Muscle layer of duodenum (tissue), 2 donors: ENCODE measurements around the gene SLPI.

Source experiments
- H3K27ac ChIP-seq: one replicate; pipeline ENCODE4 v1.7.0; 2013; ENCODE audit warnings: mild to moderate bottlenecking, low read length
- H3K27me3 ChIP-seq: one replicate; pipeline ENCODE4 v1.7.0; 2013; ENCODE audit warnings: low read depth, mild to moderate bottlenecking, control low read depth, low read length
- H3K36me3 ChIP-seq, 2 donors: one replicate each; pipeline ENCODE4 v1.7.0; 2013; ENCODE audit warnings: low read length in 2 of 2, control low read depth in 1 of 2, mild to moderate bottlenecking in 1 of 2; ENCODE audit not compliant: insufficient read depth in 2 of 2, control insufficient read depth in 1 of 2
- H3K4me1 ChIP-seq, 2 donors: one replicate each; pipeline ENCODE4 v1.7.0; 2013; ENCODE audit warnings: low read length in 2 of 2, mild to moderate bottlenecking in 2 of 2, control low read depth in 1 of 2, moderate library complexity in 1 of 2; ENCODE audit not compliant: insufficient read depth in 2 of 2, control insufficient read depth in 1 of 2
- H3K4me3 ChIP-seq, 2 donors: one replicate each; pipeline ENCODE4 v1.7.0; 2013; ENCODE audit warnings: low read length in 2 of 2, low read depth in 1 of 2, mild to moderate bottlenecking in 1 of 2
- H3K9me3 ChIP-seq, 2 donors: one replicate each; pipeline ENCODE4 v1.7.0; 2013; ENCODE audit warnings: low read length in 2 of 2, control low read depth in 1 of 2, mild to moderate bottlenecking in 1 of 2; ENCODE audit not compliant: control insufficient read depth in 1 of 2
- donor health status: healthy.

The SLPI gene

GRCh38 chr20:45291526-45291925 is 37.2 kb upstream of the SLPI start:
- Histone ChIP-seq H3K27me3 (no peaks in the 10 kb centered on the region), H3K36me3 (no peaks in the 10 kb centered on the region), H3K4me3 (no peak overlapping the region), H3K27ac (no peak overlapping the region), H3K9me3 (no peaks in the 10 kb centered on the region), H3K4me1 (peaks cover 0 to 9% of the 10 kb centered on the region in 2 donors)

- Histone ChIP-seq H3K27me3 (no peaks in the 10 kb centered on the region), H3K9me3 (no peaks in the 10 kb centered on the region), H3K4me1 (peaks cover 0 to 9% of the 10 kb centered on the region in 2 donors), H3K4me3 (no peak overlapping the region), H3K36me3 (no peaks in the 10 kb centered on the region), H3K27ac (no peak overlapping the region)
Observed at GRCh38 chr20:45290677-45291355, 36.5 kb upstream of the SLPI start.

GRCh38 chr20:45289942-45290676 is 35.7 kb upstream of the SLPI start:
- Histone ChIP-seq H3K4me1 (peaks cover 0 to 9% of the 10 kb centered on the region in 2 donors), H3K27me3 (no peaks in the 10 kb centered on the region), H3K27ac (no peak overlapping the region), H3K36me3 (no peaks in the 10 kb centered on the region), H3K9me3 (no peaks in the 10 kb centered on the region), H3K4me3 (no peak overlapping the region)

GRCh38 chr20:45288860-45289259 is 34.5 kb upstream of the SLPI start:
- H3K9me3 ChIP-seq, result no peaks in the 10 kb centered on the region
- H3K4me1 ChIP-seq, result peaks cover 0 to 9% of the 10 kb centered on the region in 2 donors
- H3K36me3 ChIP-seq, result no peaks in the 10 kb centered on the region
- no peak overlapping the region for H3K4me3 ChIP-seq
- H3K27me3 ChIP-seq, result no peaks in the 10 kb centered on the region
- H3K27ac ChIP-seq, result no peak overlapping the region

- Histone ChIP-seq H3K36me3 (no peaks in the 10 kb centered on the region), H3K9me3 (no peaks in the 10 kb centered on the region), H3K4me3 (no peak overlapping the region), H3K27ac (no peak overlapping the region), H3K27me3 (no peaks in the 10 kb centered on the region), H3K4me1 (peaks cover 0 to 7% of the 10 kb centered on the region in 2 donors)
Observed at GRCh38 chr20:45288376-45288775, 34.0 kb upstream of the SLPI start.

- Histone ChIP-seq H3K27me3 (no peaks in the 10 kb centered on the region), H3K27ac (no peak overlapping the region), H3K4me1 (no peaks in the 10 kb centered on the region), H3K9me3 (no peaks in the 10 kb centered on the region), H3K4me3 (no peak overlapping the region), H3K36me3 (no peaks in the 10 kb centered on the region)
Observed at GRCh38 chr20:45283551-45284057, 29.2 kb upstream of the SLPI start.

- Histone ChIP-seq H3K4me3 (no peak overlapping the region), H3K27ac (no peak overlapping the region), H3K36me3 (no peaks in the 10 kb centered on the region), H3K27me3 (no peaks in the 10 kb centered on the region), H3K4me1 (no peaks in the 10 kb centered on the region), H3K9me3 (no peaks in the 10 kb centered on the region)
Observed at GRCh38 chr20:45282700-45283550, 28.6 kb upstream of the SLPI start.

GRCh38 chr20:45279992-45280391 is 25.6 kb upstream of the SLPI start:
- Histone ChIP-seq H3K9me3 (no peaks in the 10 kb centered on the region), H3K36me3 (no peaks in the 10 kb centered on the region), H3K27ac (no peak overlapping the region), H3K4me1 (no peaks in the 10 kb centered on the region), H3K4me3 (no peak overlapping the region), H3K27me3 (no peaks in the 10 kb centered on the region)

GRCh38 chr20:45275338-45275737 is 21.0 kb upstream of the SLPI start:
- Histone ChIP-seq H3K36me3 (no peaks in the 10 kb centered on the region), H3K27me3 (no peaks in the 10 kb centered on the region), H3K4me3 (no peak overlapping the region), H3K27ac (no peak overlapping the region), H3K9me3 (no peaks in the 10 kb centered on the region), H3K4me1 (no peaks in the 10 kb centered on the region)

- Histone ChIP-seq H3K27me3 (no peaks in the 10 kb centered on the region), H3K4me3 (no peak overlapping the region), H3K36me3 (no peaks in the 10 kb centered on the region), H3K27ac (no peak overlapping the region), H3K9me3 (no peaks in the 10 kb centered on the region), H3K4me1 (no peaks in the 10 kb centered on the region)
Observed at GRCh38 chr20:45269754-45270270, 15.4 kb upstream of the SLPI start.

- Histone ChIP-seq H3K36me3 (no peaks in the 10 kb centered on the region), H3K27me3 (no peaks in the 10 kb centered on the region), H3K4me3 (no peak overlapping the region), H3K27ac (no peak overlapping the region), H3K4me1 (no peaks in the 10 kb centered on the region), H3K9me3 (no peaks in the 10 kb centered on the region)
Observed at GRCh38 chr20:45269056-45269455, 14.7 kb upstream of the SLPI start.
